HG03039 (cell line): ENCODE measurements around the gene TMEM223.
"Not testable (repeated sequence)": the region's sequence is repeated elsewhere in the genome, so short reads cannot be mapped to it uniquely, and the experiment has no call there.

Experiments used
- ATAC-seq: cut with Tn5 transposase; IDR thresholded peaks from one replicate; pipeline ENCODE4 v1.9.1; 2021; ENCODE audit warnings: mild to moderate bottlenecking, moderate library complexity; ENCODE audit not compliant: unreplicated experiment

Gene TMEM223

GRCh38 chr11:62801071-62801470, 9.3 kb upstream of the TMEM223 start:
- no peak for ATAC-seq

DNA sequence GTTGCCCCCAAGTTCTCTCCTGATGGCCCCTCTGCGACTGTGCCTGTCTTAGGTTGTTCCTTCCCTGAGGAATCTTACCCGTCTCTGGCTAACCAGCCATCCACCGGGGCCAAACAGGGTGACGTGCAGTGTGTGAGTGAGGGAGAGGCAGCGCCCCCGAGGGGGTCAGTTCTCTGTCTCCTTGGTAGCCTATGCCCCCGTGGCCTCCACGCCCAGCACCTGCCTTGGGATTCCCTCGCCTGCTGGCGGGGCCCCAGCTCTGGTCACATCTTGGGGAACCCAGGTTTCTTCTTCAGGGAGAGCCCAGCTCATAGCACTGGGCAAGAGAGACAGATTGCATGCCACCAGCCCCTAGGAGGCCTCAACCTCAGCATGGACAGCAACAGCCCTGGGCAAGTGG, 7.7 kb upstream of the TMEM223 start:
- ATAC-seq, result no peak

DNA sequence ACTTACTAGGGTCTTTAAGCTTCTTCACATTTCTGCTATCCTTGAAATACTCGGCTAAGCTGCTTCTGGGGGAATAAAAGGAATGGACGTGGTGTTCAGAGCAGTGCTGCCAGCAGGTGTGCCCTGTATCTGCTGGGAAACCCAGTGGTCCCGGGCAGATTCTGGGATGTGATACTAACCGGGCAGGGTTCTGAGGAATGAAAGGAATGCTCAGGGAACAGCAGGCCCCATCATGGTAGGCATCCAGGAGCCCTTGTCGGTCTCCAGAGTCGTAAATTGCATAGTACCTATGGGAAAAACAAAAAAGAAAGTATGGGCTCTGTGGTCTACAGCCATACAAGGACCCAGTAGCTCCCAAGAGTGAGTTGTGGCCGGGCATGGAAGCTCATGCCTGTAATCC, 4.5 kb upstream of the TMEM223 start:
- ATAC-seq, result no peak

- no peak for ATAC-seq
These were observed 2.5 kb upstream of the TMEM223 start for GRCh38 chr11:62794201-62794775.

GRCh38 chr11:62792202-62792575, 383 bp upstream of the TMEM223 start:
- no peak for ATAC-seq

- no peak for ATAC-seq
These were observed 2.2 kb downstream of the TMEM223 start for GRCh38 chr11:62789576-62789975.

DNA sequence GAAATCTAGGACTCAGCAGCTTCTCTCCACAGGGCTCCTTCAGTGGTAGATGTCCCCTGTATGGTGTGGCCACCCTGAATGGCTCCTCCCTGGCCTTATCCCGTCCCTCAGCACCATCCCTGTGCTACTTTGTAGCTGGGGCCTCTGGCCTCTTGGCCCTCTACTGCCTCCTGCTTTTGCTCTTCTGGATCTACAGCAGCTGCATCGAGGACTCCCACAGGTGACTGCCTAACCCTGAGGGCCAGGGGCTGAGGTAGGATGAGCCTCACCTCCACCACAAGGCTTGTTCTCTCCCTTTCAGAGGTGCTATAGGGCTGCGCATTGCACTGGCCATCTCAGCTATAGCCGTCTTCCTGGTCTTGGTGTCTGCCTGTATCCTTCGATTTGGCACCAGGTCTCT, 2.8 kb downstream of the TMEM223 start:
- ATAC-seq, result no peak

DNA sequence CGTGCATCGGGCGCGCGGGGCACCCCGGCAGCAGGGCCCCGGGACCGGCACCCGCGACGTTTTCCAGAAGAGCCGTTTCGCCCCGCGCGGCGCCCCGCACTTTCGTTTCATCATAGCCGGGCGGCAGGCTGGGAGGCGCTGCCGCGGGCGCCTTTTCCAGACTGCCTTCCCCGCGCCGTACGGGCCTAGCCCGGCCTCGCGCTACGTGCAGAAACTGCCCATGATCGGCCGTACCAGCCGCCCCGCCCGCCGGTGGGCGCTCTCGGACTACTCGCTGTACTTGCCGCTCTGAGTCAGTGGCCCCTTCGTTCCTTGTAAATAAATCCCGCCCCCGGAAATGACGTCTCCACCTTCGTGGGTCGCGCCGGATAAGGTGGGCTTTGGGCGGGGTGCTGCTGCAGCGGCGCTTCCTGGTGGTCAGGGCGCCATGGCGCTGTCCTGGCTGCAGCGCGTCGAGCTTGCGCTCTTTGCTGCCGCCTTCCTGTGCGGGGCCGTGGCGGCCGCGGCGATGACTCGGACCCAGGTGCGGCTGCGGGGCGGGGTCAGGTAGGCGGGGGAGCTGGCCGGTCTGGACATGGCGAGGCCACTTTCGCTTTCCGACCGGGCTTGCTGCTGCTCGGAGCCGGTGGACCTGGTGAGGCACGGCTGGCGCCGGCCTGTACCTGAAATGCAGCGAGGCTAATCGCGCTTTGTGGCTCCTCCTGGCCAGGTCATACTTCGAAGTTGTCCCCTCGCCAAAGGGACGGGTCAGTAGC, 4.6 kb downstream of the TMEM223 start, which contains the start of gene TMEM179B:
TSS of gene TMEM179B (plus strand) at position 398 of the 755 bp plus-strand sequence. CDS start at position 428, 30 bp downstream.
- peak; percentile 64 for ATAC-seq

GRCh38 chr11:62786318-62787004, 5.3 kb downstream of the TMEM223 start:
- peak; percentile 46 for ATAC-seq

DNA sequence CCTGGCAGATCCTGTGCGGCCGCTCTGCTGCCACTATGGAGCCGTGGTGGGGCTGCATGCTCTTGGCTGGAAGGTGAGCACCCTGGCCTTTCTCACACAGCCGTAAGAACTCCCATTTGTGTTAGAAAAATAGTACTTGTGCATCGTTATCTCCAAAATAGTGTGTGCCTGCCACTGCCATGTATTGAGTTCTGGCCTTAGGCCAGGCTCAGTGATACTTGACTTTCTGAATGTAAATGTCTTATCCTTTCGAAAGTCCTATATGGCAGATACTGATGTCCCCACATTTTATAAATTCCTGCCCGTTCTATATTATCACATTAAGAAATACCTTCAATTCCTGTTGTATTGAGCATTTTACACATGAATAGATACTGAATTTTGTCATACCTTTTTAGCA, 9.1 kb downstream of the TMEM223 start:
- ATAC-seq, result no peak

- no peak for ATAC-seq
These were observed 13.4 kb downstream of the TMEM223 start for GRCh38 chr11:62778441-62778840.

DNA sequence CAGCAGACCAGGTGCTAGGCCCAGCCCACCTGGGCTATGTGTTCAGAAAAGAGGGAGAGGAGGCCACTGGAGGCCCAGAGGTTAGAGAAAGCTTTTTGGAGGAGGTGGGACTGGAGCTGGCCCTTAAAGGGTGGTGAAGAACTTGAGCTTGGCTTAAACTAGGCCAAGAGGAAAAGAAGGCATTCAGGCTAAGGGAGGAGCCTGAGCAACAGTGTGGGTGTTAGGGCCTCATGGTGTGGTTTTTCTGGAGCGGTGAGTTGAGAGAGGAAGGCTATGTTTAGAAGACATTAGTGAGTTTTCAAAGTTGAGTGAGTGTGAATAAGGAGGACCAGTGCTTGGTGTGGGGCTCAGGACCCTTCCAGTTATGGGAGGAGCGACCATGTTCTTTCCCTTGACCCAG, 14.4 kb downstream of the TMEM223 start:
- no peak for ATAC-seq

DNA sequence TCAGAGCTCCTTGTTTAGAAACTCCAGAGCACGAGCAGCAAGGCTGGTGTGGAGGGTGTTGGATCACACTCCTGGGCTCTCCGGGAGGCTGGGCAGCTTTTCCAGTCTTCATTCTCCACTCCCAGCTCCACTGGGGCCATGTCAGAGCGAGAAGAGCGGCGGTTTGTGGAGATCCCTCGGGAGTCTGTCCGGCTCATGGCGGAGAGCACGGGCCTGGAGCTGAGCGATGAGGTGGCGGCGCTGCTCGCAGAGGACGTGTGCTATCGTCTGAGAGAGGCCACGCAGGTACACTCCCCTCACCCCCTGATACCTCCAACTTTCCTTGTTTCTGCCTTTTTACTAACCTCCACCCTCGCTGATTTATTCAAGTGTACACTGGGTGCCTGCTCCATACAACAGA, 16.2 kb downstream of the TMEM223 start:
- ATAC-seq, result no peak

DNA sequence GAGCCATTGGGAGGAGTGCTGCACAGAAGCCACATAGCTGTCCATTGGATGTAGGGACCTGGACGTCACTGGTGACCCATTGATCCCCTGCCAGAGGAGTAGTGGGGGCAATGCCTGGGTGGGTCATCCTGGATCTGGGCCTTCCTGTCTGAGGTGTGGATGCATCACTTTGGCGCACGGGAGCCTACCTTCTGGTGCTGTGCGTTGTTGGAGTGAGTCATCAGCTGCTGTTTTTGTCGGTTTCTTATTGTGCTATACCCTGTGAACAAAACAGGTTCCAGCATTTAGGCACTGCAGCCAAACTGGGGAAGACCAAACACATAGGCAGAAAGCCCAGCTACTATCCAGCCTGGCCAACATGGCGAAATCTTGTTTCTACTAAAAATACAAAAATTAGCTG, 17.4 kb downstream of the TMEM223 start:
- no peak for ATAC-seq

- ATAC-seq, result peak; percentile 75
These were observed 20.4 kb downstream of the TMEM223 start, which contains the start of gene TAF6L for GRCh38 chr11:62771144-62772021. Gene TAF6L (plus strand): TSS chr11:62771396. CDS start chr11:62775784, 4,388 bp downstream.

GRCh38 chr11:62770778-62771143, 21.0 kb downstream of the TMEM223 start:
- ATAC-seq, result no peak

DNA sequence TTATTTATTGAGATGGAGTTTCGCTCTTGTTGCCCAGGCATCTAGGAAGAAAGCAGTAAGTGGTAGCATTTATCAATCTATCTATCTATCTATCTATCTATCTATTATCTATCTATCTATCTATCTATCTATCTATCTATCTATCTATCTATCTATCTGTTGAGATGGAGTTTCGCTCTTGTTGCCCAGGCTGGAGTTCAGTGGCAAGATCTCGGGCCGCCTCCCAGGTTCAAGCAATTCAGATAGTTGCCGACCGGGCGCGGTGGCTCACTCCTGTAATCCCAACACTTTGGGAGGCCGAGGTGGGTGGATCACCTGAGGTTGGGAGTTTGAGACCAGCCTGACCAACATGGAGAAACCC, 31.0 kb downstream of the TMEM223 start:
- not testable (repeated sequence) for ATAC-seq

DNA sequence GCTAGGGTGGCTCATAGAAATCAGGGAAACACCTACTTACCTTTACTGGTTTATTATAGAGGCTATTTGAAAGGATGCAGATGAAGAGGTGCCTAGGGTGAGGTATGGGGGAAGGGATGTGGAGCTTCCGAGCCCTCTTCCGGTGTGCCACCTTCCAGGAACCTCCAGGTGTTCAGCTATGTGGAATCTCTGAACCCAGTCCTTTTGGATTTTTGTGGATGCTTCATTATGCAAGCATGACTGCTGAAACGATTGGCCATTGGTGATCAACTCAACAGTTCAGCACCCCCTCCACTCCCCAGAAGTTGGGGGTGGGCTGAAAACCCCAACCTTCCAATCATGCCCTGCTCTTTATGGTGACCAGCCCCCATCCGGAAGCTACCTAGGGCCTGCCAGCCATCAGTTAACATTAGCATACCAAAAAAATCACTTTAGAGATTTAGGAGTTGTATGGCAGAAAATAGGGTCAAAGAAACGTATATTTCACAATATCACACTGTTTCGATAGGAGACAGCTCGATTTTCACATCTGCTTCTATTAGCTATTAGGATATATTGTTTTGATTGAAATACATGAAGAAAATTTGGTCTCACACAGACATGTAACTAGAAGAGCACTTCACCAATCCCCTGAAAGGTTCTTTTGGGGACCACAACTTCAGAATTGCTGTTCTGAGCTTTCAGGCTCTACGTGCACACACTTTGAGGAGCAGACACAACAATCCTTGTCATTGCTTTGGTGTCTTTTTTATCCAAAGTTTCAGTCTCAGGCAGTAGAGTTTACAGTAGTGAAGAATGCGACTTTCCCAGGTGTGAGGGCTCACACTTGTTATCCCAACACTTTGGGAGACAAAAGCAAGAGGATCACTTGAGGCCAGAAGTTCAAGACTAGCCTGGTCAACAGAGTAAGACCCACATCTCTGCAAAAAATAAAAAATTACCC, 33.7 kb downstream of the TMEM223 start:
- no peak for ATAC-seq

DNA sequence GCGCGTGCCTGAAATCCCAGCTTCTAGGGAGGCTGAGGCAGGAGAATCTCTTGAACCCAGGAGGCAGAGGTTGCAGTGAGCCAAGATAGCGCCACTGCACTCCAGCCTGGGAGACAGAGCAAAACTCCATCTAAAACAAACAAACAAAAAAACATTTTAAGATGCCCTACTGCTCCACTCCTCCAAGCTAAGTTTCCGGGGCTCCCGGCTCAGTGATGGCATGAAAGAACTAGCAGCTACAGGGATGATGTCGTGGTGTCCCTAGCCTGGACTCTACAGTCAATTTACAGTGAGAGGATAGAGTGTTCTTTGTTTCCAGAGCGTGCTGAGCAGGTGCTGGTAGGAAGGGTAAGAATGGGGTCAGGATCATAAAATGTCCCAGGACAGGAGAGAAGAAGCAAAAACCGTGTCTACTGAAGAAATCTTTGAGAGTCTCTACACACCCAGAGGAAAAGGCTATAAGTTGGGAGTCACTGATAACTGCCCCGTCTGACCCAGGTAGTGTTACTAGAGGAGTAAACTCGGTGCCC, 36.7 kb downstream of the TMEM223 start:
- ATAC-seq, result no peak
